ENCODE measurements around the gene CDH7.

DNA sequence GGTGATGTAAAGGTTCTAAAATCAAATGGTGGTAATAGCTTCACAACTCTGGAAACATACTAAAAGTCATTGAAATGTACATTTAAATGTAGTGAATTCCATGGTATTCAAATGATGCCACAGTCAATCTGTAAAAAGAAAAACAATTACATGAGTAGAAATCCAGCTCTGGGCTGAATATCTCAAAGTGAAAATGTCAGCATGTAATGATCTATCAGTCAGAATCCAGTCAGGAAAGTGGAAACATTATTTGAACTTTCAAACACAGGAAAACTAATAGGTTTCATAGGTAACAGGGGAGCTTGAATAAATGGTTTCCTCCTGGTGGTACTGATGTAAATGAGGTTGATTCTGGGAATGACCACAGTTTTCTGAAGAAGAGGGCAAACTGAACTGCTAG, 186.4 kb downstream of the CDH7 start:
- TF ChIP-seq, protein P1, sequence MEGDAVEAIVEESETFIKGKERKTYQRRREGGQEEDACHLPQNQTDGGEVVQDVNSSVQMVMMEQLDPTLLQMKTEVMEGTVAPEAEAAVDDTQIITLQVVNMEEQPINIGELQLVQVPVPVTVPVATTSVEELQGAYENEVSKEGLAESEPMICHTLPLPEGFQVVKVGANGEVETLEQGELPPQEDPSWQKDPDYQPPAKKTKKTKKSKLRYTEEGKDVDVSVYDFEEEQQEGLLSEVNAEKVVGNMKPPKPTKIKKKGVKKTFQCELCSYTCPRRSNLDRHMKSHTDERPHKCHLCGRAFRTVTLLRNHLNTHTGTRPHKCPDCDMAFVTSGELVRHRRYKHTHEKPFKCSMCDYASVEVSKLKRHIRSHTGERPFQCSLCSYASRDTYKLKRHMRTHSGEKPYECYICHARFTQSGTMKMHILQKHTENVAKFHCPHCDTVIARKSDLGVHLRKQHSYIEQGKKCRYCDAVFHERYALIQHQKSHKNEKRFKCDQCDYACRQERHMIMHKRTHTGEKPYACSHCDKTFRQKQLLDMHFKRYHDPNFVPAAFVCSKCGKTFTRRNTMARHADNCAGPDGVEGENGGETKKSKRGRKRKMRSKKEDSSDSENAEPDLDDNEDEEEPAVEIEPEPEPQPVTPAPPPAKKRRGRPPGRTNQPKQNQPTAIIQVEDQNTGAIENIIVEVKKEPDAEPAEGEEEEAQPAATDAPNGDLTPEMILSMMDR (IDR thresholded peaks at IDR 0.05), result no peak
- TF ChIP-seq POLR2A (IDR thresholded peaks at IDR 0.05) (no peak), POLR2AphosphoS5 (IDR thresholded peaks at IDR 0.05) (no peak)
